ENCODE data around the gene OBSCN. TPM values are rescaled to one million over a fixed set of nuclear protein-coding genes. Genes with fewer than 3 reads are reported as not detected.

Gene OBSCN
- total RNA-seq, 1 experiment from 2014 or later = 33.3 TPM

GRCh38 chr1:228411548-228412430 is 203.9 kb downstream of the OBSCN start:
- H2BK20ac ChIP-seq (ENCODE audit: low read depth, low read length, poor library complexity, severe bottlenecking) = no peak overlapping the region
- no peak overlapping the region for H4K8ac ChIP-seq (replicated peaks; ENCODE audit: insufficient read length, low read depth, low read length)
- no peak overlapping the region for H3K23ac ChIP-seq (ENCODE audit: insufficient read length, low read depth, low read length)
- no peak overlapping the region for H3K14ac ChIP-seq (ENCODE audit: insufficient read depth, low read length)
- no peak overlapping the region for H2BK120ac ChIP-seq (ENCODE audit: low read depth, low read length, poor library complexity, severe bottlenecking)
- Mint-ChIP-seq H3K9me3 (no peaks in the 10 kb centered on the region), H3K27me3 (ENCODE audit: low read depth) (peaks cover 34% of the 10 kb centered on the region), H3K27ac (no peak overlapping the region), H3K36me3 (ENCODE audit: insufficient read depth in 1 of 3, low read depth in 3 of 3) (peaks cover 3 to 10% (median 5%) of the 10 kb centered on the region in 3 experiments; a peak in 6 of 7 replicates), H3K4me1 (peaks cover 18 to 24% of the 10 kb centered on the region in 2 experiments), H3K4me3 (no peak overlapping the region)
- no peak overlapping the region for H2AK5ac ChIP-seq (ENCODE audit: insufficient read length, low read length)
- no peak overlapping the region for H3K4ac ChIP-seq (ENCODE audit: low read depth, low read length)
- no peak overlapping the region for H4K91ac ChIP-seq (ENCODE audit: insufficient read length, low read depth, low read length)
- H4K5ac ChIP-seq (ENCODE audit: insufficient read length, low read depth, low read length) = no peak overlapping the region
- no peak overlapping the region for H2BK15ac ChIP-seq (ENCODE audit: low read depth, low read length)
- H3K4me2 ChIP-seq (ENCODE audit: insufficient read depth, insufficient read length, low read length) = no peak overlapping the region
- H4K20me1 ChIP-seq (ENCODE audit: control insufficient read depth, insufficient read depth, insufficient read length) = peaks cover 2% of the 10 kb centered on the region
- H2BK5ac ChIP-seq (ENCODE audit: insufficient read length, low read length) = no peak overlapping the region
- no peak overlapping the region for H2BK12ac ChIP-seq (ENCODE audit: insufficient read length, low read depth, low read length)
- H3K4me1 ChIP-seq (ENCODE audit: insufficient read depth, low read length) = no peaks in the 10 kb centered on the region
- no peaks in the 10 kb centered on the region for H3K79me1 ChIP-seq (ENCODE audit: insufficient read depth, low read depth, low read length, poor library complexity, severe bottlenecking)
- H3T11ph ChIP-seq (ENCODE audit: low read length) = no peak overlapping the region
- DNase-seq = no peak
- peaks cover 11% of the 10 kb centered on the region; the same call in 1 of the 2 replicates for H3K27me3 ChIP-seq (ENCODE audit: insufficient read depth, low read length)
- H3K79me2 ChIP-seq (ENCODE audit: insufficient read depth, low read length) = no peaks in the 10 kb centered on the region
- H2AFZ ChIP-seq (ENCODE audit: low read length) = no peak overlapping the region
- H3K56ac ChIP-seq (ENCODE audit: insufficient read length, low read depth, low read length) = no peak overlapping the region
- no peaks in the 10 kb centered on the region for H3K9me3 ChIP-seq (ENCODE audit: control insufficient read depth, low read depth, low read length)
- no peak overlapping the region for H3K9ac ChIP-seq (ENCODE audit: extremely low read depth, insufficient read length, low read length)
- WGBS (ENCODE audit: extremely low coverage, insufficient read length, low lambda C conversion rate) = no CpG with 5 or more reads among the region's 9 CpGs
- H3K23me2 ChIP-seq (ENCODE audit: insufficient read length, low read depth, low read length, poor library complexity, severe bottlenecking) = peaks cover 8% of the 10 kb centered on the region
- no peak overlapping the region for H3K18ac ChIP-seq (ENCODE audit: insufficient read length, low read depth, low read length)
- no peak for TF ChIP-seq CTCF (conservative IDR thresholded peaks at IDR 0.05)
- H3K27ac ChIP-seq (ENCODE audit: insufficient read length, low read depth, low read length) = no peak overlapping the region

Measured in H9 (cell line).